B cell (primary cell): Measurements from ENCODE around the gene TMEM150A. TPM values are rescaled to one million over a fixed set of nuclear protein-coding genes. Genes with fewer than 3 reads are reported as not detected.

Experiments used
- ATAC-seq: fragments of 200-7000 bp; cut with Tn5 transposase; one replicate; pipeline ENCODE4 v1.10.0; 2021; ENCODE audit warnings: low read depth, mild to moderate bottlenecking, moderate number of reproducible peaks, moderate library complexity
- CTCF ChIA-PET: fragments of 350-600 bp; sonication (Branson Sonifier 250); formaldehyde crosslinking; loops from one replicate; lab custom pipeline; 2021; ENCODE audit warnings: antibody characterized with exemption, inconsistent platforms; lab: Charles Lee
- POLR2A ChIA-PET: fragments of 350-600 bp; sonication (Branson Sonifier 250); formaldehyde crosslinking; loops from one replicate; lab custom pipeline; 2021; ENCODE audit warnings: antibody characterized with exemption; lab: Charles Lee
- DNase-seq: peaks from one replicate; pipeline ENCODE4 v3.0.0; 2013
- H2AFZ ChIP-seq: 2 replicates; pipeline ENCODE4 v1.6.1; 2012; ENCODE audit warnings: mild to moderate bottlenecking, low read depth, low read length; ENCODE audit not compliant: insufficient read depth, poor library complexity, severe bottlenecking
- H3K27ac ChIP-seq, 2 donors: 1 replicate in 1 of 2; 2 replicates in 1 of 2; pipeline ENCODE4 v1.5.1; 2012 to 2013; ENCODE audit warnings: low read length in 2 of 2, mild to moderate bottlenecking in 2 of 2, moderate library complexity in 1 of 2
- H3K27me3 ChIP-seq, 4 experiments: fragments of 200-600 bp in 1 of 4; sonication (generic) in 1 of 4; replicated peaks in 1 of 4; 1 replicate in 2 of 4; 2 replicates in 2 of 4; pipeline versions ENCODE4 v1.6.1 to v1.7.0; 2013 to 2016; ENCODE audit warnings: low read length in 3 of 4, mild to moderate bottlenecking in 2 of 4, mixed read lengths in 1 of 4, moderate library complexity in 1 of 4; ENCODE audit not compliant: insufficient read depth in 4 of 4, control insufficient read depth in 3 of 4; ENCODE audit errors: control extremely low read depth in 1 of 4
- H3K36me3 ChIP-seq, 2 experiments: replicated peaks in 1 of 2; 1 replicate in 1 of 2; 2 replicates in 1 of 2; pipeline versions ENCODE4 v1.6.1 to v1.7.1; 2013; ENCODE audit warnings: low read length in 1 of 2; ENCODE audit not compliant: insufficient read depth in 2 of 2, control insufficient read depth in 1 of 2; ENCODE audit errors: control extremely low read depth in 1 of 2, extremely low read depth in 1 of 2
- H3K4me1 ChIP-seq, 2 donors: fragments of 200-600 bp in 1 of 2; sonication (generic) in 1 of 2; 1 replicate in 1 of 2; 2 replicates in 1 of 2; pipeline versions ENCODE4 v1.5.1 to v1.6.1; 2013 to 2017; ENCODE audit warnings: low read length in 2 of 2; ENCODE audit not compliant: control insufficient read depth in 2 of 2, insufficient read depth in 2 of 2
- H3K4me2 ChIP-seq: replicated peaks from 2 replicates; pipeline ENCODE3; 2012; ENCODE audit warnings: mild to moderate bottlenecking, low read depth, low read length; ENCODE audit not compliant: poor library complexity, severe bottlenecking
- H3K4me3 ChIP-seq, 5 experiments: fragments of 200-600 bp in 1 of 5; sonication (generic) in 1 of 5; 1 replicate in 3 of 5; 2 replicates in 2 of 5; pipeline versions ENCODE4 v1.5.1 to v1.7.0; 2011 to 2016; ENCODE audit warnings: low read length in 4 of 5, mild to moderate bottlenecking in 4 of 5, low read depth in 2 of 5, control low read depth in 1 of 5, moderate library complexity in 1 of 5; ENCODE audit not compliant: insufficient read depth in 1 of 5; ENCODE audit errors: control extremely low read depth in 1 of 5, extremely low read depth in 1 of 5
- H3K79me2 ChIP-seq: fragments of 200-600 bp; sonication (generic); one replicate; pipeline ENCODE4 v1.6.0; 2016; ENCODE audit warnings: low read length; ENCODE audit not compliant: control insufficient read depth, insufficient read depth
- H3K9ac ChIP-seq: fragments of 200-600 bp; sonication (generic); 2 replicates; pipeline ENCODE4 v1.6.1; 2017; ENCODE audit warnings: mild to moderate bottlenecking, low read length, moderate library complexity
- H3K9me3 ChIP-seq, 3 donors: one replicate each; pipeline versions ENCODE4 v1.6.1 to v1.7.1; 2013; ENCODE audit warnings: low read length in 2 of 3; ENCODE audit not compliant: control insufficient read depth in 2 of 3, insufficient read depth in 1 of 3; ENCODE audit errors: control extremely low read depth in 1 of 3
- H4K20me1 ChIP-seq: 2 replicates; pipeline ENCODE4 v1.6.0; 2012; ENCODE audit warnings: mild to moderate bottlenecking, low read length; ENCODE audit not compliant: insufficient read depth, control insufficient read depth, poor library complexity, severe bottlenecking
- H3K27ac Mint-ChIP-seq: one replicate; pipeline ENCODE4 v1.8.0; 2021; ENCODE audit warnings: mixed read lengths
- H3K27me3 Mint-ChIP-seq: one replicate; pipeline ENCODE4 v1.8.0; 2021; ENCODE audit warnings: mixed read lengths
- H3K4me1 Mint-ChIP-seq: one replicate; pipeline ENCODE4 v1.8.0; 2021; ENCODE audit warnings: mixed read lengths
- H3K4me3 Mint-ChIP-seq: one replicate; pipeline ENCODE4 v1.8.0; 2021; ENCODE audit warnings: mixed read lengths
- H3K9me3 Mint-ChIP-seq: one replicate; pipeline ENCODE4 v1.8.0; 2022; ENCODE audit warnings: mixed read lengths; ENCODE audit not compliant: insufficient read depth
- EZH2 ChIP-seq: IDR thresholded peaks from 2 replicates; pipeline ENCODE4 v1.6.1; 2012; ENCODE audit warnings: borderline replicate concordance, low read depth, mild to moderate bottlenecking, moderate library complexity, low read length; ENCODE audit not compliant: insufficient read depth, poor library complexity, severe bottlenecking
- WGBS: methylation state at CpG from one replicate; pipeline ENCODE4 v1.1.5; 2013; ENCODE audit warnings: missing lambda C conversion rate; ENCODE audit not compliant: insufficient coverage; 5-methylcytosine and 5-hydroxymethylcytosine counted together
- intact Hi-C: fragments of 100-400 bp; cut with micrococcal nuclease; formaldehyde crosslinking; loops from one replicate; pipeline ENCODE4 v1.10.0; 2022
- polyA plus RNA-seq: library from polyadenylated mRNA; depleted of rRNA; stranded (reverse); fragments of >200 nt; gene quantifications from 2 replicates; pipeline ENCODE4 v1.2.3, GENCODE V29; 2012
- total RNA-seq, 2 donors: library from RNA; stranded (reverse); fragments of 120-200 nt in 1 of 2; gene quantifications; 1 replicate in 1 of 2; 2 replicates in 1 of 2; pipeline versions ENCODE4 v1.2.3 to v1.2.4, GENCODE V29; 2013 to 2022
- TF ChIP-seq, protein P1 (sequence below): fragments of 200-600 bp; IDR thresholded peaks from one replicate; pipeline ENCODE4 v1.8.0; 2022; ENCODE audit warnings: antibody characterized with exemption, mild to moderate bottlenecking

Gene TMEM150A
- total and polyA plus RNA-seq, 2 donors (not counting 1 experiment from before 2014, with no cell fraction given), result 23.0 to 26.4 TPM

- Mint-ChIP-seq H3K27ac (peak overlapping the region; percentile 90), H3K4me3 (peak overlapping the region; percentile 90), H3K27me3 (no peaks in the 10 kb centered on the region), H3K9me3 (no peaks in the 10 kb centered on the region), H3K4me1 (peaks cover 49% of the 10 kb centered on the region)
- H3K4me1 ChIP-seq, result peaks cover 25 to 41% of the 10 kb centered on the region in 2 donors
- H3K4me3 ChIP-seq, result peak overlapping the region; percentile 34 to 70 (median 61)
- peak overlapping the region; percentile 68 for H3K9ac ChIP-seq
- H2AFZ ChIP-seq, result peak overlapping the region; percentile 80
- intact Hi-C loops, result loop anchor here (1.0 kb wide), 1 partner anchor 47 kb away; no protein-coding TSS in a partner anchor
- no peaks in the 10 kb centered on the region for H3K27me3 ChIP-seq
- TF ChIP-seq EZH2, result no peak
- TF ChIP-seq, protein P1, sequence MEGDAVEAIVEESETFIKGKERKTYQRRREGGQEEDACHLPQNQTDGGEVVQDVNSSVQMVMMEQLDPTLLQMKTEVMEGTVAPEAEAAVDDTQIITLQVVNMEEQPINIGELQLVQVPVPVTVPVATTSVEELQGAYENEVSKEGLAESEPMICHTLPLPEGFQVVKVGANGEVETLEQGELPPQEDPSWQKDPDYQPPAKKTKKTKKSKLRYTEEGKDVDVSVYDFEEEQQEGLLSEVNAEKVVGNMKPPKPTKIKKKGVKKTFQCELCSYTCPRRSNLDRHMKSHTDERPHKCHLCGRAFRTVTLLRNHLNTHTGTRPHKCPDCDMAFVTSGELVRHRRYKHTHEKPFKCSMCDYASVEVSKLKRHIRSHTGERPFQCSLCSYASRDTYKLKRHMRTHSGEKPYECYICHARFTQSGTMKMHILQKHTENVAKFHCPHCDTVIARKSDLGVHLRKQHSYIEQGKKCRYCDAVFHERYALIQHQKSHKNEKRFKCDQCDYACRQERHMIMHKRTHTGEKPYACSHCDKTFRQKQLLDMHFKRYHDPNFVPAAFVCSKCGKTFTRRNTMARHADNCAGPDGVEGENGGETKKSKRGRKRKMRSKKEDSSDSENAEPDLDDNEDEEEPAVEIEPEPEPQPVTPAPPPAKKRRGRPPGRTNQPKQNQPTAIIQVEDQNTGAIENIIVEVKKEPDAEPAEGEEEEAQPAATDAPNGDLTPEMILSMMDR, result no peak
- peaks cover 27% of the 10 kb centered on the region for H3K79me2 ChIP-seq
- ChIA-PET CTCF (interaction anchor here (2.5 kb wide), 1 partner anchor 10 kb away, joined by 11 read pairs; the partner anchor contains the start of gene RNF181), POLR2A (interaction anchor here (0.5 to 1.9 kb wide), 3 partner anchors 11 to 13 kb away, joined by 4 to 8 read pairs (median 6); partner anchors contain the start of gene RNF181)
- H3K36me3 ChIP-seq, result peaks cover 0 to 22% of the 10 kb centered on the region in 2 experiments
- DNase-seq, result peak; percentile 43
- peaks cover 4% of the 10 kb centered on the region for H4K20me1 ChIP-seq
- H3K27ac ChIP-seq, result peak overlapping the region in 1 of 2 donors; percentile 64
- H3K4me2 ChIP-seq, result peak overlapping the region; percentile 89
- 16% methylated on average over 5 of the region's 9 CpGs for WGBS
- H3K9me3 ChIP-seq, result no peaks in the 10 kb centered on the region
- ATAC-seq, result peak; percentile 26
These were observed 17.4 kb downstream of the TMEM150A start for GRCh38 chr2:85584857-85585780.
